ENCODE data around the gene ZFPM1. TPM values are rescaled to one million over a fixed set of nuclear protein-coding genes. Genes with fewer than 3 reads are reported as not detected.

Gene ZFPM1
- total RNA-seq, 2 donors from 2014 or later: 18.1 to 21.5 TPM

DNA sequence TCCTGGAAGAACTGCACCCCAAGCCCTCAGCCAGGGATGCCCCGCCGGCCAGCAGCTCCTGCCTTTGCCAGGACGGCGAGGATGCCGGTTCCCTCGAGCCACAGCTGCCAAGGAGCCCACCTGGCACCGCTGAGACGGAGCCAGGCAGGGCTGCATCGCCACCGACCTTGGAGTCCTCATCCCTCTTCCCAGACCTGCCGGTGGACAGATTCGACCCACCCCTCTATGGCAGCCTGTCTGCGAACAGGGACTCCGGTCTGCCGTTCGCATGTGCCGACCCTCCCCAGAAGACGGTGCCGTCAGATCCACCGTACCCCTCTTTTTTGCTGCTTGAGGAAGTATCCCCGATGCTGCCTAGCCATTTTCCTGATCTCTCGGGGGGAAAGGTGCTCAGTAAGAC is 21.4 kb upstream of the ZFPM1 start:
- H3K4me3 Mint-ChIP-seq: no peak overlapping the region
- WGBS, 2 experiments (ENCODE audit: insufficient coverage in 1 of 2, insufficient read length in 1 of 2): 88 to 92% methylated on average over 22 of the region's 22 CpGs

DNA sequence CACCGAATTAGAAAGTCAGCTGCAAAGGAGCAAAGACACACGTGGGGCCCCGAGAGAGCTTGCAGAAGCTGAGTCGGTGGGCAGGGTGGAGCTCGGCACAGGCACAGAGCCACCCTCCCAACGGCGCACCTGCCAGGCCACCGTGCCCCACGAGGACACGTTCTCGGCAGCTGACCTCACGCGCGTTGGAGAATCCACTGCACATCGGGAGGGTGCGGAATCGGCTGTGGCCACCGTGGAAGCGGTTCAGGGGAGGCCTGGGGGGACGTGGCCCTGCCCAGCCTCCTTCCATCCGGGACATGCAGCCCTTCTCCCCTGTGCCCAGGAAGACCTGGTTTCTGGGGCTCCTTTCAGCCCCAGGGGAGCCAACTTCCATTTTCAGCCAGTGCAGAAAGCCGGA is 20.9 kb upstream of the ZFPM1 start:
- H3K36me3 Mint-ChIP-seq (ENCODE audit: low read depth): no peaks in the 10 kb centered on the region
- no peaks in the 10 kb centered on the region for H3K4me1 Mint-ChIP-seq
- Histone ChIP-seq H3K9me3 (ENCODE audit: control insufficient read depth, low read length) (no peaks in the 10 kb centered on the region), H3K36me3 (ENCODE audit: control insufficient read depth, insufficient read depth, low read length) (no peaks in the 10 kb centered on the region), H3K9ac (ENCODE audit: extremely low read depth, low read length, poor library complexity, severe bottlenecking) (no peak overlapping the region), H3K4me1 (ENCODE audit: control insufficient read depth, insufficient read depth, low read length) (no peaks in the 10 kb centered on the region), H3K4me3 (ENCODE audit: low read length) (no peak overlapping the region), H3K27ac (ENCODE audit: low read depth, low read length) (no peak overlapping the region), H3K27me3 (ENCODE audit: control insufficient read depth, insufficient read depth, low read length, poor library complexity, severe bottlenecking) (peaks cover 11% of the 10 kb centered on the region)
- H3K27me3 Mint-ChIP-seq (ENCODE audit: insufficient read depth): peaks cover 2% of the 10 kb centered on the region
- H3K9me3 Mint-ChIP-seq: no peaks in the 10 kb centered on the region
- no peak overlapping the region for H3K27ac Mint-ChIP-seq
- H3K4me3 Mint-ChIP-seq: no peak overlapping the region
- DNase-seq: no peak
- TF ChIP-seq, protein P1, sequence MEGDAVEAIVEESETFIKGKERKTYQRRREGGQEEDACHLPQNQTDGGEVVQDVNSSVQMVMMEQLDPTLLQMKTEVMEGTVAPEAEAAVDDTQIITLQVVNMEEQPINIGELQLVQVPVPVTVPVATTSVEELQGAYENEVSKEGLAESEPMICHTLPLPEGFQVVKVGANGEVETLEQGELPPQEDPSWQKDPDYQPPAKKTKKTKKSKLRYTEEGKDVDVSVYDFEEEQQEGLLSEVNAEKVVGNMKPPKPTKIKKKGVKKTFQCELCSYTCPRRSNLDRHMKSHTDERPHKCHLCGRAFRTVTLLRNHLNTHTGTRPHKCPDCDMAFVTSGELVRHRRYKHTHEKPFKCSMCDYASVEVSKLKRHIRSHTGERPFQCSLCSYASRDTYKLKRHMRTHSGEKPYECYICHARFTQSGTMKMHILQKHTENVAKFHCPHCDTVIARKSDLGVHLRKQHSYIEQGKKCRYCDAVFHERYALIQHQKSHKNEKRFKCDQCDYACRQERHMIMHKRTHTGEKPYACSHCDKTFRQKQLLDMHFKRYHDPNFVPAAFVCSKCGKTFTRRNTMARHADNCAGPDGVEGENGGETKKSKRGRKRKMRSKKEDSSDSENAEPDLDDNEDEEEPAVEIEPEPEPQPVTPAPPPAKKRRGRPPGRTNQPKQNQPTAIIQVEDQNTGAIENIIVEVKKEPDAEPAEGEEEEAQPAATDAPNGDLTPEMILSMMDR (conservative IDR thresholded peaks at IDR 0.05): no peak
- WGBS, 2 experiments (ENCODE audit: insufficient coverage in 1 of 2, insufficient read length in 1 of 2): 92% methylated on average over 21 to 22 of the region's 22 CpGs

More for the DNA sequence above, 21.4 kb upstream of the ZFPM1 start:
- Histone ChIP-seq H3K27ac (ENCODE audit: low read depth, low read length) (no peak overlapping the region), H3K9me3 (ENCODE audit: control insufficient read depth, low read length) (no peaks in the 10 kb centered on the region), H3K9ac (ENCODE audit: extremely low read depth, low read length, poor library complexity, severe bottlenecking) (no peak overlapping the region), H3K27me3 (ENCODE audit: control insufficient read depth, insufficient read depth, low read length, poor library complexity, severe bottlenecking) (peaks cover 11% of the 10 kb centered on the region), H3K36me3 (ENCODE audit: control insufficient read depth, insufficient read depth, low read length) (no peaks in the 10 kb centered on the region), H3K4me3 (ENCODE audit: low read length) (no peak overlapping the region), H3K4me1 (ENCODE audit: control insufficient read depth, insufficient read depth, low read length) (no peaks in the 10 kb centered on the region)
- DNase-seq: no peak
- Mint-ChIP-seq H3K4me1 (no peaks in the 10 kb centered on the region), H3K27me3 (ENCODE audit: insufficient read depth) (peaks cover 2% of the 10 kb centered on the region), H3K36me3 (ENCODE audit: low read depth) (no peaks in the 10 kb centered on the region), H3K27ac (no peak overlapping the region), H3K9me3 (no peaks in the 10 kb centered on the region)
- TF ChIP-seq, protein P1 (conservative IDR thresholded peaks at IDR 0.05): no peak

DNA sequence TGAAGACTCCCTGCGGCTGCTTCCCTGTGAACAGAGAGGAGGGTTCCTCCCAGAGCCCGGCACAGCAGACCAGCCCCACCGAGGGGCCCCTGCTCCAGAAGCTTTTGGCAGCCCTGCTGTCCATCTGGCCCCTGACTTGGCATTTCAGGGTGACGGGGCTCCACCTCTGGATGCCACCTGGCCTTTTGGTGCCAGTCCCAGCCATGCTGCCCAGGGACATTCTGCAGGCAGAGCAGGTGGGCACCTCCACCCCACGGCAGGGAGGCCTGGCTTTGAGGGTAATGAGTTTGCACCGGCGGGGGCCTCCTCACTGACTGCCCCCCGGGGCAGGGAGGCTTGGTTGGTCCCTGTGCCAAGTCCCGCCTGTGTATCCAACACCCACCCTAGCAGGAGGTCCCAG is 20.3 kb upstream of the ZFPM1 start:
- H3K36me3 ChIP-seq (ENCODE audit: control insufficient read depth, insufficient read depth, low read length): no peaks in the 10 kb centered on the region
- H3K27me3 ChIP-seq (ENCODE audit: control insufficient read depth, insufficient read depth, low read length, poor library complexity, severe bottlenecking): peaks cover 11% of the 10 kb centered on the region
- Mint-ChIP-seq H3K4me3 (no peak overlapping the region), H3K9me3 (no peaks in the 10 kb centered on the region), H3K27ac (no peak overlapping the region), H3K4me1 (no peaks in the 10 kb centered on the region), H3K27me3 (ENCODE audit: insufficient read depth) (peaks cover 2% of the 10 kb centered on the region), H3K36me3 (ENCODE audit: low read depth) (no peaks in the 10 kb centered on the region)
- no peak for DNase-seq
- TF ChIP-seq, protein P1 (conservative IDR thresholded peaks at IDR 0.05): no peak
- no peak overlapping the region for H3K4me3 ChIP-seq (ENCODE audit: low read length)
- no peak overlapping the region for H3K27ac ChIP-seq (ENCODE audit: low read depth, low read length)
- no peaks in the 10 kb centered on the region for H3K9me3 ChIP-seq (ENCODE audit: control insufficient read depth, low read length)
- WGBS, 2 experiments (ENCODE audit: insufficient coverage in 1 of 2, insufficient read length in 1 of 2): 86 to 89% methylated on average over 6 to 9 of the region's 9 CpGs
- H3K4me1 ChIP-seq (ENCODE audit: control insufficient read depth, insufficient read depth, low read length): no peaks in the 10 kb centered on the region
- H3K9ac ChIP-seq (ENCODE audit: extremely low read depth, low read length, poor library complexity, severe bottlenecking): no peak overlapping the region
